Liver (tissue), 9 donors: ENCODE measurements around the gene KRTAP26-1. TPM values are rescaled to one million over a fixed set of nuclear protein-coding genes. Genes with fewer than 3 reads are reported as not detected.

Source experiments
- DNase-seq: peaks from one replicate; pipeline ENCODE4 v3.0.0-alpha.2; 2017; ENCODE audit warnings: low spot score
- H3K27ac ChIP-seq, 2 donors: one replicate each; pipeline ENCODE4 v1.7.0; 2013; ENCODE audit warnings: inconsistent platforms in 2 of 2, low read length in 2 of 2, control low read depth in 1 of 2, low read depth in 1 of 2, mild to moderate bottlenecking in 1 of 2
- H3K27me3 ChIP-seq, 4 donors: one replicate each; pipeline versions ENCODE4 v1.6.1 to v1.7.0; 2013; ENCODE audit warnings: low read length in 3 of 4, inconsistent platforms in 1 of 4, mild to moderate bottlenecking in 1 of 4, moderate library complexity in 1 of 4; ENCODE audit not compliant: control insufficient read depth in 4 of 4, insufficient read depth in 4 of 4
- H3K36me3 ChIP-seq, 4 donors: one replicate each; pipeline versions ENCODE4 v1.6.1 to v1.7.0; 2013; ENCODE audit warnings: low read length in 3 of 4, mild to moderate bottlenecking in 3 of 4, low read depth in 1 of 4, moderate library complexity in 1 of 4; ENCODE audit not compliant: control insufficient read depth in 4 of 4, insufficient read depth in 3 of 4
- H3K4me1 ChIP-seq, 4 donors: one replicate each; pipeline versions ENCODE4 v1.6.1 to v1.7.0; 2013; ENCODE audit warnings: low read length in 3 of 4, mild to moderate bottlenecking in 3 of 4, moderate library complexity in 1 of 4; ENCODE audit not compliant: control insufficient read depth in 4 of 4, insufficient read depth in 4 of 4
- H3K4me3 ChIP-seq, 3 donors: one replicate each; pipeline versions ENCODE4 v1.6.1 to v1.7.0; 2013; ENCODE audit warnings: low read length in 3 of 3, control low read depth in 1 of 3, low read depth in 1 of 3, mild to moderate bottlenecking in 1 of 3
- H3K9ac ChIP-seq, 2 donors: one replicate each; pipeline ENCODE4 v1.7.0; 2013; ENCODE audit warnings: low read length in 2 of 2, mild to moderate bottlenecking in 2 of 2, moderate library complexity in 2 of 2, control low read depth in 1 of 2, low read depth in 1 of 2
- H3K9me3 ChIP-seq, 4 donors: one replicate each; pipeline versions ENCODE4 v1.6.1 to v1.7.0; 2013; ENCODE audit warnings: low read length in 3 of 4; ENCODE audit not compliant: control insufficient read depth in 4 of 4
- CTCF ChIP-seq: fragments of 150-350 bp; IDR thresholded peaks from 2 replicates; pipeline ENCODE4 v1.5.1; 2017; ENCODE audit warnings: improper control_type of control experiment, low read depth, low read length; ENCODE audit not compliant: missing input control
- EGR1 ChIP-seq, 2 donors: IDR thresholded peaks; 2 replicates each; pipeline ENCODE4 v1.6.1; 2016 to 2018; ENCODE audit warnings: antibody characterized with exemption in 2 of 2, low read depth in 2 of 2
- FOXA1 ChIP-seq: IDR thresholded peaks from 2 replicates; pipeline ENCODE4 v1.6.1; 2016; ENCODE audit warnings: antibody characterized with exemption
- FOXA2 ChIP-seq: IDR thresholded peaks from 2 replicates; pipeline ENCODE4 v1.6.1; 2016; ENCODE audit warnings: antibody characterized with exemption
- GABPA ChIP-seq, 2 donors: IDR thresholded peaks in 1 of 2; conservative IDR thresholded peaks in 1 of 2; 2 replicates each; pipeline ENCODE4 v1.6.1; 2016; ENCODE audit warnings: antibody characterized with exemption in 2 of 2, mild to moderate bottlenecking in 1 of 2, moderate library complexity in 1 of 2
- HNF4A ChIP-seq, 2 donors: conservative IDR thresholded peaks; 2 replicates each; pipeline ENCODE4 v1.6.1; 2016; ENCODE audit warnings: antibody characterized with exemption in 2 of 2, mild to moderate bottlenecking in 2 of 2
- HNF4G ChIP-seq: IDR thresholded peaks from 2 replicates; pipeline ENCODE4 v1.6.1; 2016; ENCODE audit warnings: antibody characterized with exemption
- JUND ChIP-seq, 2 donors: IDR thresholded peaks; 2 replicates each; pipeline ENCODE4 v1.6.1; 2016; ENCODE audit warnings: antibody characterized with exemption in 2 of 2
- NR2F2 ChIP-seq: IDR thresholded peaks from 2 replicates; pipeline ENCODE4 v1.6.1; 2016; ENCODE audit warnings: antibody characterized with exemption
- RAD21 ChIP-seq, 2 donors: IDR thresholded peaks; 2 replicates each; pipeline ENCODE4 v1.6.1; 2016; ENCODE audit warnings: antibody characterized with exemption in 2 of 2, mild to moderate bottlenecking in 2 of 2
- RXRA ChIP-seq, 2 donors: IDR thresholded peaks; 2 replicates each; pipeline ENCODE4 v1.6.1; 2017 to 2018; ENCODE audit warnings: antibody characterized with exemption in 2 of 2, mild to moderate bottlenecking in 1 of 2
- SP1 ChIP-seq: IDR thresholded peaks from 2 replicates; pipeline ENCODE4 v1.6.1; 2018; ENCODE audit warnings: antibody characterized with exemption, mild to moderate bottlenecking
- TAF1 ChIP-seq: conservative IDR thresholded peaks from 2 replicates; pipeline ENCODE4 v1.6.1; 2016; ENCODE audit warnings: antibody characterized with exemption, mild to moderate bottlenecking
- YY1 ChIP-seq: IDR thresholded peaks from 2 replicates; pipeline ENCODE4 v1.6.1; 2016; ENCODE audit warnings: antibody characterized with exemption, mild to moderate bottlenecking
- ZBTB33 ChIP-seq: IDR thresholded peaks from 2 replicates; pipeline ENCODE4 v1.6.1; 2016; ENCODE audit warnings: antibody characterized with exemption
- WGBS: extraction: QIAGEN DNeasy Blood & Tissue Kit; methylation state at CpG from one replicate; pipeline ENCODE4 v1.1.7; 2013; 5-methylcytosine and 5-hydroxymethylcytosine counted together
- polyA plus RNA-seq, 2 donors: library from polyadenylated mRNA; stranded (reverse) in 1 of 2; unstranded in 1 of 2; fragments of 200-250 nt in 1 of 2; fragments of >200 nt in 1 of 2; fragmentation: Nextera tagmentation in 1 of 2; extraction: Ambion mirVana in 1 of 2; gene quantifications; one replicate each; pipeline versions ENCODE4 v1.2.1 to v1.2.3, GENCODE V29; 2013 to 2015
- total RNA-seq, 2 donors: library from RNA; depleted of rRNA; stranded (reverse); fragments of >200 nt; gene quantifications; one replicate each; pipeline ENCODE4 v1.2.3, GENCODE V29; 2014
- TF ChIP-seq, protein P1 (sequence below): IDR thresholded peaks from 2 replicates; pipeline ENCODE4 v1.6.1; 2016; ENCODE audit warnings: antibody characterized with exemption
- TF ChIP-seq, protein P2 (sequence below): IDR thresholded peaks from 2 replicates; pipeline ENCODE4 v1.6.1; 2016; ENCODE audit warnings: antibody characterized with exemption, mild to moderate bottlenecking
- TF ChIP-seq, protein P3 (sequence below): IDR thresholded peaks from 2 replicates; pipeline ENCODE4 v1.6.1; 2016; ENCODE audit warnings: antibody characterized with exemption
- donor health status: healthy.
- donor health status: healthy.
- donor health status: healthy.
- donor health status: healthy.
- donor health status: healthy.

KRTAP26-1 gene
- total and polyA plus RNA-seq, 4 donors = not detected

GRCh38 chr21:30354308-30355005 is 34.3 kb upstream of the KRTAP26-1 start:
- peaks cover 0 to 3% (median 0%) of the 10 kb centered on the region in 4 donors for H3K27me3 ChIP-seq
- no peak overlapping the region for H3K9ac ChIP-seq
- no peak for DNase-seq
- H3K9me3 ChIP-seq = no peaks in the 10 kb centered on the region
- no peaks in the 10 kb centered on the region for H3K36me3 ChIP-seq
- H3K27ac ChIP-seq = no peak overlapping the region
- WGBS = 72% methylated on average over 1 of the region's 1 CpG
- H3K4me3 ChIP-seq = no peak overlapping the region
- TF ChIP-seq SP1 (no peak), FOXA2 (no peak), TAF1 (no peak), ZBTB33 (no peak), RXRA (IDR thresholded peaks at IDR 0.05) (no peak), EGR1 (IDR thresholded peaks at IDR 0.05; ENCODE audit: low read depth in 2 of 2) (no peak), FOXA1 (no peak), JUND (IDR thresholded peaks at IDR 0.05) (no peak), HNF4G (no peak), HNF4A (conservative IDR thresholded peaks at IDR 0.05) (no peak), NR2F2 (no peak), GABPA (IDR thresholded peaks at IDR 0.05 in 1 of 2, conservative IDR thresholded peaks at IDR 0.05 in 1 of 2) (no peak), YY1 (no peak), CTCF (no peak), RAD21 (IDR thresholded peaks at IDR 0.05) (no peak)
- TF ChIP-seq, protein P1, sequence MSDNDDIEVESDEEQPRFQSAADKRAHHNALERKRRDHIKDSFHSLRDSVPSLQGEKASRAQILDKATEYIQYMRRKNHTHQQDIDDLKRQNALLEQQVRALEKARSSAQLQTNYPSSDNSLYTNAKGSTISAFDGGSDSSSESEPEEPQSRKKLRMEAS = no peak
- TF ChIP-seq, protein P2, sequence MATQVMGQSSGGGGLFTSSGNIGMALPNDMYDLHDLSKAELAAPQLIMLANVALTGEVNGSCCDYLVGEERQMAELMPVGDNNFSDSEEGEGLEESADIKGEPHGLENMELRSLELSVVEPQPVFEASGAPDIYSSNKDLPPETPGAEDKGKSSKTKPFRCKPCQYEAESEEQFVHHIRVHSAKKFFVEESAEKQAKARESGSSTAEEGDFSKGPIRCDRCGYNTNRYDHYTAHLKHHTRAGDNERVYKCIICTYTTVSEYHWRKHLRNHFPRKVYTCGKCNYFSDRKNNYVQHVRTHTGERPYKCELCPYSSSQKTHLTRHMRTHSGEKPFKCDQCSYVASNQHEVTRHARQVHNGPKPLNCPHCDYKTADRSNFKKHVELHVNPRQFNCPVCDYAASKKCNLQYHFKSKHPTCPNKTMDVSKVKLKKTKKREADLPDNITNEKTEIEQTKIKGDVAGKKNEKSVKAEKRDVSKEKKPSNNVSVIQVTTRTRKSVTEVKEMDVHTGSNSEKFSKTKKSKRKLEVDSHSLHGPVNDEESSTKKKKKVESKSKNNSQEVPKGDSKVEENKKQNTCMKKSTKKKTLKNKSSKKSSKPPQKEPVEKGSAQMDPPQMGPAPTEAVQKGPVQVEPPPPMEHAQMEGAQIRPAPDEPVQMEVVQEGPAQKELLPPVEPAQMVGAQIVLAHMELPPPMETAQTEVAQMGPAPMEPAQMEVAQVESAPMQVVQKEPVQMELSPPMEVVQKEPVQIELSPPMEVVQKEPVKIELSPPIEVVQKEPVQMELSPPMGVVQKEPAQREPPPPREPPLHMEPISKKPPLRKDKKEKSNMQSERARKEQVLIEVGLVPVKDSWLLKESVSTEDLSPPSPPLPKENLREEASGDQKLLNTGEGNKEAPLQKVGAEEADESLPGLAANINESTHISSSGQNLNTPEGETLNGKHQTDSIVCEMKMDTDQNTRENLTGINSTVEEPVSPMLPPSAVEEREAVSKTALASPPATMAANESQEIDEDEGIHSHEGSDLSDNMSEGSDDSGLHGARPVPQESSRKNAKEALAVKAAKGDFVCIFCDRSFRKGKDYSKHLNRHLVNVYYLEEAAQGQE = no peak
- TF ChIP-seq, protein P3, sequence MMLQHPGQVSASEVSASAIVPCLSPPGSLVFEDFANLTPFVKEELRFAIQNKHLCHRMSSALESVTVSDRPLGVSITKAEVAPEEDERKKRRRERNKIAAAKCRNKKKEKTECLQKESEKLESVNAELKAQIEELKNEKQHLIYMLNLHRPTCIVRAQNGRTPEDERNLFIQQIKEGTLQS = no peak
- H3K4me1 ChIP-seq = no peaks in the 10 kb centered on the region
